ENCODE results near the gene SLC16A10.

DNA sequence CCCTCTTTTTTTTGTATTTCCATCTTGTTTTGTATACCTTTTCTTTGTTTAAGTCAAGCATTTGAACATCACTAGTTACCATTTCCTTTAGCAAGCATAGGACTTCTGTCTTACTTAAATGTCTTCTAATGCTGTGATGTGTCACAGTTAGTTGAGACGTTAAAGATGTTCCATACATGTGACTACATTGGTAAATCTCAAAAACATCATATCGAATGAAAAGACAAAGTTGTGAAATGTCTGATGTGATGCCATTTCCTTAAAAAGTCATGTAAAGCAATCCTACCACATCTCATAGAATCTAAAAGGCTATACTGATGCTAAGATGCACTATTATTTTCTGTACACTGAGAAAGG lies 26.8 kb downstream of the SLC16A10 start:
- no peak for TF ChIP-seq GATA3 (IDR thresholded peaks at IDR 0.05; ENCODE audit: low read depth, low read length)
- TF ChIP-seq GATA2 (IDR thresholded peaks at IDR 0.05; ENCODE audit: low read depth, low read length), result no peak
